GM12892 (cell line): ENCODE results near the gene SORT1. TPM values are rescaled to one million over a fixed set of nuclear protein-coding genes. Genes with fewer than 3 reads are reported as not detected.
"Not testable (repeated sequence)": the region's sequence is repeated elsewhere in the genome, so short reads cannot be mapped to it uniquely, and the experiment has no call there.

Source experiments
- DNase-seq: peaks from one replicate; pipeline ENCODE4 v3.0.0; 2011; ENCODE audit not compliant: insufficient read length
- FAIRE-seq: peaks from 2 replicates; lab custom pipeline; 2011; peaks lifted over from hg19 to GRCh38; lab: Jason Lieb, UNC
- POLR2A ChIP-seq: IDR thresholded peaks from 2 replicates; pipeline ENCODE4 v1.6.1; 2011; ENCODE audit warnings: low read depth, low read length, control low read depth
- POLR2AphosphoS5 ChIP-seq: IDR thresholded peaks from 2 replicates; pipeline ENCODE4 v1.6.1; 2011; ENCODE audit warnings: low read depth, low read length, control low read depth
- TAF1 ChIP-seq: IDR thresholded peaks from 2 replicates; pipeline ENCODE4 v1.6.1; 2011; ENCODE audit warnings: low read depth, mild to moderate bottlenecking, control low read depth, low read length, borderline replicate concordance
- polyA plus RNA-seq: library from polyadenylated mRNA; unstranded; fragments of >200 nt; gene quantifications from one replicate; pipeline ENCODE4 v1.2.1, GENCODE V29; 2012; ENCODE audit warnings: missing spikeins, inconsistent platforms; ENCODE audit not compliant: missing spikeins

SORT1 gene
- 1.3 TPM for polyA plus RNA-seq

DNA sequence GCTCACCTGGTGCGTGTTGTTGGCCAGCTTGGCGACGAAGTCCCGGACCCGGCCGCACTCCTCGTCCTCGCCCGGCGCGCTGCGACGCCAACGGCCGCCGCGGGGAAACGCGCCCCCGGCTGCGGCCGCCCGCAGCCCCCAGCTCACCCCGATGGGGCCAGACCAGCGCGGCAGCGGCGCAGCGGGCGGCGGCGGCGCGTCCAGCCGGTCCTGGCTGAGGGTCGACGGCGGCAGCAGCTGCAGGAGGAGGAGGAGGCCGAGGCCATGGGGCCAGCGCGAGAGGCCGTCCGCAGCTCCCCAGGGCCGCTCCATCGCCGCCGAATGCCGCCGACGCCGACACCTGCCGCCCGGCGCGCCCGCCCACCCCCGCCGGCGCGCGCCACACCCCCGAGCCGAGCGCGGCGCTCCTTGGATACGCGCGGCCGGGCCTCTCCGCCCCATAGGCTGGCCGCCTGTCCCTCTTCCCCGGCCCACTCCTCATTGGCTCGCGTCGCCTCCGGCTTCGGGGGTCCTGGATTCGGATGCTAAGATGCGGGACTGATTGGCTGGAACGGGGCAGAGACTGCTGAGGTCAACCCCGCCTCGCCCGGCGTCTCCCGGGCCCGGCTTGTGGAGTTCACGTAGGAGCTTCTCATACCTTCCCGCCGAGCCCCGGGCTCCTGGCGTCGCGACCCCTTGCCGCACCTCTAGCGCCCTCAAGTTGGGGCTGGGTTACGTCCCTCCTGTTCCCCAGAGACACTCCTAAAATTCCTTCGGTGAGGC lies at the start of gene SORT1:
Gene SORT1, minus strand, starts transcription at position 338 of the 762 bp plus-strand sequence. Its CDS starts 26 bp downstream, at position 312.
- DNase-seq (peak; percentile 50), FAIRE-seq (no peak)
- TF ChIP-seq POLR2AphosphoS5: no peak
- no peak for TF ChIP-seq POLR2A
- no peak for TF ChIP-seq TAF1

DNA sequence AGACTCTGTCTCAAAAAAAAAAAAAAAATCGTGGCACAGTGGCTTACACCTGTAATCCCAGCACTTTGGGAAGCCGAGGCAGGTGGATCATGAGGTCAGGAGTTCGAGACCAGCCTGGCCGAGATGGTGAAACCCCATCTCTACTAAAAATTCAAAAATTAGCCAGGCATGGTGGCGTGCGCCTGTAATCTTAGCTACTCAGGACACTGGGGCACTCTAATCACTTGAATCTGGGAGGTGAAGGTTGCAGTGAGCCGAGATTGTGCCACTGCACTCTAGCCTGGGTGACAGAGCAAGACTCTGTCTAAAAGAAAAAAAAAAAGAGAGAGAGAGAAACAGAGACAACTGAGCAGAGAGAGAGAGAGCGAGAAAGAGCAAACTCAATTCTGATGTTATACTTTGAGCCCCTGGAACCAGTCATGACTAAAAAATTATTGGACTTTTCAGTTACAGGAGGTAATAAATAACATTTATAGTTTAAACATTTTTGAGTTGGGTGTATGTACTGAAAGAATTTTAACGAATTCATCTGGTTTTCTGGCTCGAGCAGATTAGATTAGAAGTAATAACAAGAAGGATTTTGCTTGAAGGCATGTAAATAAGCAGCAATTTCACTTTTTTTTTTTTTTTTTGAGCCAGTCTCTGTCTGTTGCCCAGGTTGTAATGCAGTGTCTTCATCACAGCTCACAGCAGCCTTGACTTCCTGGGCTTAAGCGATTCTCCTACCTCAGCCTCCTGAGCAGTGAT lies 48.4 kb upstream of the SORT1 start:
- not testable (repeated sequence) for DNase-seq, FAIRE-seq

- no peak for DNase-seq
- TF ChIP-seq TAF1: no peak
- no peak for TF ChIP-seq POLR2A
- TF ChIP-seq POLR2AphosphoS5: no peak
- FAIRE-seq: no peak
These were observed 46.6 kb upstream of the SORT1 start for GRCh38 chr1:109444346-109444745.

- FAIRE-seq: no peak
- no peak for DNase-seq
These were observed 45.8 kb upstream of the SORT1 start for GRCh38 chr1:109443476-109443875.

GRCh38 chr1:109441069-109441468 lies 43.4 kb upstream of the SORT1 start:
- no peak for TF ChIP-seq POLR2AphosphoS5
- TF ChIP-seq POLR2A: no peak
- no peak for TF ChIP-seq TAF1
- FAIRE-seq: no peak
- no peak for DNase-seq

More at GRCh38 chr1:109443476-109443875, 45.8 kb upstream of the SORT1 start:
- TF ChIP-seq TAF1 (no peak), POLR2AphosphoS5 (no peak), POLR2A (no peak)

DNA sequence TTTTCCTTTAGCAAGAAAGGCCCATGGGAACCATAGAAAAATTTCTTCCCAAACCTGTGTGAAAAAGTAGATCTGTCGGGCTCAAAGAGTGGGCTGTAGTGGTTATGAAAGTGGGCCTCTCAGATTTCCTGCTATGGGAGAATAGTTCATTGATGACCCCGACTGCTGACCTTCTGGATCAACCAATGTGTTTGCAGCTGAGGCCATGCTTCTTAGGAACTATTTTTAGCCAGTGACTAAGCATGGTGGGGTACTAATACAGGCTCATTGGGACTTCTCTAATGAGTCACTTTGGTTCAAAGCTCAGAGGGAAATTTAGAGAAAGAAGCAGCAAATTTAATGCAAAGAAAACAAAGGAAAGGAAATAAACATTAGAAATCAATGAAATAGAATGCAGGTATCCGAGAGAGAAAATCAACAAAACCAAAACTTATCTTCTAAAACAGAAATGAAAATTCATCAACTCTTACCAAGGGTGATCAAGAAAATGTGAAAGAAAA lies 41.1 kb upstream of the SORT1 start:
- TF ChIP-seq TAF1 (no peak), POLR2AphosphoS5 (no peak), POLR2A (no peak)
- no peak for DNase-seq
- FAIRE-seq: no peak

DNA sequence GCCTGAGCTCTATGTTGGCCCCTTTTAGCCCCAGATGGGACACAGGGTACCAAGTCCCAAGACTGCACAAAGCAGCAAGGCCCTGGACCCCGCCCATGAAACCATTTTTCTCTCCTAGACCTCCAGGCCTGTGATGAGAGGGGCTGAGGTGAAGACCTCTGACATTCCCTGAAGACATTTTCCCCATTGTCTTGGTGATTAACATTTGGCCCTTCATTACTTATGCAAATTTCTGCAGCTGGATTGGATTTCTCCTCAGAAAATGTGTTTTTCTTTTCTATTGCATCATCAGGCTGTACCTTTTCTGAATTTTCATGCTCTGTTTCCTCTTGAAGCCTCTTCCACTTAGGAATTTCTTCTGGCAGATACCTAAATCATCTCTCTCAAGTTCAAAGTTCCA lies 36.8 kb upstream of the SORT1 start:
- TF ChIP-seq POLR2A: no peak
- TF ChIP-seq POLR2AphosphoS5: no peak
- DNase-seq: no peak
- no peak for FAIRE-seq

GRCh38 chr1:109433322-109433721 lies 35.6 kb upstream of the SORT1 start:
- no peak for FAIRE-seq
- no peak for DNase-seq
- TF ChIP-seq POLR2AphosphoS5 (no peak), POLR2A (no peak), TAF1 (no peak)

DNA sequence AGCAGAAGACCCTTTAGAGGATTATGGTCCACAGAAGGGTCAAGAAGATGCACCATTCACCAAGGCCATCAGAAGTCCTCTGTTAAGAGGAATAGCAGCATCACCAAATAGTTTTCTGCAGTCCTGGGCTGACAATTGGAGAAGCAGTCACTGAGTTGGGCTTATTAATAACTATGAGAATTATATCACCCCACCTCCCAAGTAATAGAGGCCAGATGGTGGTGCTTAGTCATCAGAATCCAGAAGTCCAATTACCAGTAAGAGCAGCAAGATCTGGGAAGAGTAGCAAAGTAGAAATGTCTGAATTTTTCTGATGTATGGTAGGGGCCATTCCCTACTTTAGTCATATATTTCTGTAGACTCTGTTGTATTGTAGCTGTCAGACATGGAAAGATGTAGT lies 34.6 kb upstream of the SORT1 start:
- no peak for FAIRE-seq
- TF ChIP-seq POLR2A: no peak
- TF ChIP-seq TAF1: no peak
- no peak for DNase-seq

- DNase-seq (no peak), FAIRE-seq (no peak)
- TF ChIP-seq POLR2AphosphoS5 (no peak), POLR2A (no peak), TAF1 (no peak)
These were observed 29.4 kb upstream of the SORT1 start for GRCh38 chr1:109427171-109427467.

- DNase-seq (peak; percentile 80), FAIRE-seq (peak; percentile 98)
- TF ChIP-seq POLR2AphosphoS5 (peak; percentile 99), POLR2A (peak; percentile 99), TAF1 (peak; percentile 88)
These were observed 28.8 kb upstream of the SORT1 start, which contains the start of gene PSMA5 for GRCh38 chr1:109426281-109427170. Gene PSMA5, minus strand, starts transcription at chr1:109426448. Its CDS starts 118 bp downstream, at chr1:109426330.
